HTERT RPE-1 (cell line): ENCODE results near the gene RNF217.
"Not testable (repeated sequence)": the region's sequence is repeated elsewhere in the genome, so short reads cannot be mapped to it uniquely, and the experiment has no call there.

ENCODE experiments used
- in situ Hi-C: fragments of 300-500 bp; cut with MboI; formaldehyde crosslinking; loops from 4 replicates; pipeline ENCODE4 v1.14.3; 2020; ENCODE audit warnings: low sequenced_read_pairs

Gene RNF217

GRCh38 chr6:124962639-124963415, 590 bp downstream of the RNF217 start:
- in situ Hi-C loops: no loop called here

GRCh38 chr6:124963416-124963785, 1.2 kb downstream of the RNF217 start:
- in situ Hi-C loops: no loop called here

GRCh38 chr6:124963831-124964763, 1.9 kb downstream of the RNF217 start:
- in situ Hi-C loops: no loop called here

- in situ Hi-C loops: no loop called here
These were observed 2.5 kb downstream of the RNF217 start for GRCh38 chr6:124964764-124965105.

- in situ Hi-C loops: not testable (repeated sequence)
These were observed 3.2 kb downstream of the RNF217 start for GRCh38 chr6:124965424-124965850.

- in situ Hi-C loops: no loop called here
These were observed 5.2 kb downstream of the RNF217 start for GRCh38 chr6:124967444-124967843.

GRCh38 chr6:124968401-124968800, 6.2 kb downstream of the RNF217 start:
- in situ Hi-C loops: no loop called here

- in situ Hi-C loops: no loop called here
These were observed 8.0 kb downstream of the RNF217 start for GRCh38 chr6:124970243-124970642.

GRCh38 chr6:124970763-124971162, 8.5 kb downstream of the RNF217 start:
- in situ Hi-C loops: no loop called here

GRCh38 chr6:124973780-124974179, 11.5 kb downstream of the RNF217 start:
- in situ Hi-C loops: no loop called here

GRCh38 chr6:124974771-124975377, 12.6 kb downstream of the RNF217 start:
- in situ Hi-C loops: no loop called here

GRCh38 chr6:124977067-124977908, 15.1 kb downstream of the RNF217 start:
- in situ Hi-C loops: no loop called here

- in situ Hi-C loops: no loop called here
These were observed 16.4 kb downstream of the RNF217 start for GRCh38 chr6:124978451-124979293.

- in situ Hi-C loops: no loop called here
These were observed 17.0 kb downstream of the RNF217 start for GRCh38 chr6:124979294-124979678.

- in situ Hi-C loops: no loop called here
These were observed 20.4 kb downstream of the RNF217 start for GRCh38 chr6:124982669-124983068.

- in situ Hi-C loops: no loop called here
These were observed 21.3 kb downstream of the RNF217 start for GRCh38 chr6:124983383-124984083.

GRCh38 chr6:124984668-124985338, 22.6 kb downstream of the RNF217 start:
- in situ Hi-C loops: no loop called here

- in situ Hi-C loops: no loop called here
These were observed 23.9 kb downstream of the RNF217 start for GRCh38 chr6:124986164-124986563.

- in situ Hi-C loops: no loop called here
These were observed 25.1 kb downstream of the RNF217 start for GRCh38 chr6:124987291-124987690.
